GM18498 (cell line): Measurements from ENCODE around the gene SEMA4D.

ENCODE experiments used
- ATAC-seq: cut with Tn5 transposase; IDR thresholded peaks from one replicate; pipeline ENCODE4 v1.9.1; 2021; ENCODE audit warnings: mild to moderate bottlenecking, moderate library complexity; ENCODE audit not compliant: unreplicated experiment

The SEMA4D gene

DNA sequence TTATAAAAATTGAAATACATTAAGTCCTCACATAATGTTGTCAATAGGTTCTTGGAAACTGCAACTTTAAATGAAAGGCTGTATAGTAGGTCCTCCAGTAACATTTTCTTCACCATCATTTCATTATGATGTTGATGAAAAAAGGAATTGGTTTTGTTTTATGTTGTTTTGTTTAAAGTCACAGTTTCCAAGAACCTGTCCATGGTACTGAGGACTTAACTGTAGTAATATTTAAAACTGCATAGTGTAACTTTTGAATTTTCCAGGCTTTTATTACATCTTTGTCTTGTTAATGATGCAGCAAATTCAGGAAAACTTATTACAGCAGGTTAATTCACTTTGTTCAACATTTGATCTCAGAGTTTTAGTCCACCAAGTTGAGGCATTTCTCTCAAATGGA is 168.0 kb downstream of the SEMA4D start:
- ATAC-seq = no peak

DNA sequence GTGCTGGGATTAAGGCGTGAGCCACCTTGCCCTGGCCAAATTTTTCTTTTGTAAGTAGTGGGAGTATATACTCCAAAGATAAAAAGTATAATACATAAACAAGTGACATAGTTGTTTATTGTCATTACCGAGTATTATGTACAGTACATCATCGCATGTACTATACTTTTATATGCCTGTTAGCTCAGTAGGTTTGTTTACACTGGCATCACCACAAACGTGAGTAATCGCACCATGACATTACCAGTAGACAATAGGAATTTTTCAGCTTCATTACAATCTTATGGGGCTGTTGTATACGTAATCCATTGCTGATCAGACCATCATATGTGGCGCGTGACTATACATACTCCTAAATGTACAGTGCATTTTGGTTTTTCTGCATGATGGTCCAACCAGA is 169.8 kb downstream of the SEMA4D start:
- ATAC-seq = no peak

DNA sequence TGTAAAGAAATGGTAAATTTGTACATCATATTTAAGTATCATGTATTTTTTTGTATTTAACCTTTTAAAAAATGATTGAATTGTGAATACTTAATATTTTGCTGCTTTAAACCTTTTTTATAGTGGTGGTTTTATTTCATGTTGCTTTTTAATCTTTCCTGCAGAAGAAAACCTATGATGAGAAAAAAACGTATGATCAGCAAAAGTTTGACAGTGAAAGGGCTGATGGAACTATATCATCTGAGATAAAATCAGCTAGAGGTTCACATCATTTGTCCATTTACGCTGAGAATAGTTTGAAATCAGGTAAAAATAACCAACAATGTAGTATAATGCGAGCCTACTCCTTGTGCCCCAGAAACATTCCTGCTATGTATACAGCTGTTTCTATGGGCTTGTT is 172.2 kb downstream of the SEMA4D start:
- no peak for ATAC-seq

- no peak for ATAC-seq
Observed at GRCh38 chr9:89323390-89323789, 174.5 kb downstream of the SEMA4D start.

- ATAC-seq = no peak
Observed at GRCh38 chr9:89319015-89319905, 178.7 kb downstream of the SEMA4D start.

DNA sequence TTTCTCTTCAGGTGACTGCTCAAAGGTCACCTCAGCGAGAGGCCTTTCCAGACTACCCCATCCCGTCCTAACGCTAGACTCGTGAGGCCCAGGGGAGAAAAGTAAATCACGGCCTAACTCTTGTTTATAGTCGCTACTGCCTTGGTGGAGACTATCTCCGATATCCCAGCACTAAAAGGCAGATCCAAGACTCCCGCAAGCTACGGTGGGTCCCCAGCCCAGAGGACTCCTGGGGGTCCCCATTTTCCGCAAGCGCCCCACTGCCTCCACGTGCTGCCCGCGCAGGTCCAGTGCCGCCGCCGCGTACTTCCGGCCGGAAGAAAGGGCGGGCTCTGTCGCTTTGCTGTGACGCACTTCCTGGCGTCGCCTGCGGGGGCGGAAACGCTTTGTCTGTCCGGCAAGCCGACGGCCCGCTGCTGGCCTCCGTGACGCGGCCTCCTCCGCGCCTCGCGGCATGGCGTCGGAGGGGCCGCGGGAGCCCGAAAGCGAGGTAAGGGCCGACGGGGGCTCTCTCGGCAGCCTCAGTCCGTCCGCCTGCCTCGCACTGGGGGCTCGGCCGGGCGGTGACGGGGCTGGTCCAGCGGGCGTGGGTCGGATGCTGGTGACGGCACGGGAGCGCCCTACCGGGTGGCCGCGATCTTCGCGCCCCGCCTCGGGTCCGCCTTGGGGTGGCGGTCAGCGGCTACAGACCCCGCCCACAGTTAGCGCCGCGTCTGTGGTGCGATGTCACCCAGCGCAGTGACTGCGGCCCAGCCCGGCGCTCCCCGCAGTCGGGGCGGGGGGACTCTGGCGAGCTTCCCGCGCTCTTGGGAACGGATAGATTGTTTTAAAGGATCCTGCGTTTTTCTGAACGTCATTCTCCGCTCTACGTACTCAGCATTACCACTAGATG is 179.5 kb downstream of the SEMA4D start, which contains the start of gene SECISBP2:
TSS of gene SECISBP2 (plus strand) at position 378 of the 892 bp plus-strand sequence. CDS start at position 455, 77 bp downstream.
- peak; percentile 94 for ATAC-seq

- no peak for ATAC-seq
Observed at GRCh38 chr9:89317282-89317681, 180.6 kb downstream of the SEMA4D start.

- no peak for ATAC-seq
Observed at GRCh38 chr9:89315482-89315881, 182.4 kb downstream of the SEMA4D start.

DNA sequence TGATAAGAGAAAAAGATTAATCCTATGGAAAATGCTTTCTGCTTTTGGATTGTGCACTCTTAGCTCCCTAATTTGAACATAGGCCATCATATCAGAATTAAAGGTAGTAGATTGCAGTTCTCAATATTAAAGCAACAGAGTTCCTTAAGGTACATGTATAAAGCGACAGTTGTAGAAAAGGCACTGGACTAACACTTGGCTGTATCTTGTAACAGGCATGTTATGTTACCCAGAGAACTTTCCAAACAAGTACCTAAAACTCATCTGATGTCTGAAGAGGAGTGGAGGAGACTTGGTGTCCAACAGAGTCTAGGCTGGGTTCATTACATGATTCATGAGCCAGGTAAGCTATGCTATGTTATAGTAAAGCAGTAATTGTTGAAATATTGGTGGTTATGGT is 183.0 kb downstream of the SEMA4D start:
- ATAC-seq = no peak

DNA sequence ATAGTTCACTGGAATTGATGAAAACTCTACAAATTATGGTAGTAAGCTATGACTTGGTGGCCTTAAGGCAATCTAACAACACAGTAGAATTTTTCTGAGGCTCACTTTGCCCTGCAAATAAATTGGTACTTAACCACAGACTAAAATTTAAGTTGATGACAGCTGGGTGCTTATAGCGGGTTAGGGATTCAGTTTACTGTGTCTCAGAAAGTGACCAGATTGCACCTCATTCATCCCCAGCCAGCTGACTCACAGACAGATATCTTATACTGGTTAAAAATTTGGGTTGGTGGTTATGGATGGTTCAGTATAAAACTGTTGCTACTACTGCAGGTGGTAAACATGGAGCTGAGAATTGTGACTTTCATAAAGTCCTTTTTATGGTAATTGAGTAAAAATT is 184.1 kb downstream of the SEMA4D start:
- ATAC-seq = no peak

- no peak for ATAC-seq
Observed at GRCh38 chr9:89312222-89312571, 185.7 kb downstream of the SEMA4D start.

DNA sequence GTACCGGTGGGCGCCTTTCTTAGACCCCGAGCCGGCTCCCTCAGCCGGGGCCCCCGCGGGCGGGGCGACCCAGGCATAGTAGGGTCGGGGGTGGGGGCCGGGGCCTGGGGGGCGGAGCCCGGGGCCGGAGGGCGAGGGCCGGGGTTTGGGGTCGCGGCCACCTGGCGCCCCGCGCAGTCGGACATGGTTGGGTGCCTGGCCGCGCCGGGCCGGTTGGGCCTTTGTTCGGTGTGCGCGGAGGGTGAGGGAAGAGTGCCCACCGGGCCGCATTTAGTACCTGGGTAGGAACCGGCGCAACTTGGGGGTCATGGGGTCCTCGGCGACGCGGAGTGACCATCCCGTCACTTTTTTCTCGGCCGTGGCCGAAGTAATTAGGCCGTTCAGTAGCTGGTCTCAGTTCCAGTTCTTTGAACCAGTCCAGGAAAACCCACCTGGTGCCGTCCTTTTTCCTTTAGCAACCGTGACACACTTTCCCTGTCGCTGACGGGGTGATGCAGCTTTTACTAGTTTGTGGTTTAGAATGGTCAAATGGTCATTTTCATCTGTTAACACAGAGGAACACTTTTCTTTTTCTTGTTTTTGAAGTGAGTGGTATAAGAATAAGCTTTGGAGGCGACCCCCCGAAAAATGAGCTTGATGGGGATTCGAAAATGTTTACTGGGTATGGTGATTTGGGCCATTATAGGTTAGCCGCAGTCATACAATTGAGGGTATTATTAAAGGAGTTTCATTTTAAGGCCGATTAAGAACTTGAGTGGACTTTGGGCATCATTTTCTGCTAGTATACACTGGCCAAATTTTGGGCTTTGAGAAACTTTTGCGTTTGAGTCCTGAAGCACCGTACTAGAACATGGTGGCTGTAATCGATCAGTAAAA is 186.3 kb downstream of the SEMA4D start:
- no peak for ATAC-seq
